Fibroblast of villous mesenchyme (primary cell): Measurements from ENCODE around the gene AGBL4. TPM values are rescaled to one million over a fixed set of nuclear protein-coding genes. Genes with fewer than 3 reads are reported as not detected.
A peak's percentile ranks its signal among the peaks of the same experiment; 100 is the strongest.

Experiments
- DNase-seq: peaks from one replicate; pipeline ENCODE4 v3.0.0-alpha.2; 2010; ENCODE audit warnings: low read depth
- H3K4me3 ChIP-seq: 2 replicates; pipeline ENCODE4 v1.5.1; 2011; ENCODE audit warnings: low read depth, mild to moderate bottlenecking, low read length
- CTCF ChIP-seq: IDR thresholded peaks from 2 replicates; pipeline ENCODE4 v1.5.1; 2012; ENCODE audit warnings: low read depth, mild to moderate bottlenecking, low read length; ENCODE audit not compliant: insufficient read depth
- total RNA-seq: library from RNA; depleted of rRNA; stranded (reverse); fragments of >200 nt; gene quantifications from 2 replicates; pipeline ENCODE4 v1.2.3, GENCODE V29; 2012

The AGBL4 gene
- total RNA-seq, 1 donor: not detected

GRCh38 chr1:49125746-49126145, 898.0 kb downstream of the AGBL4 start:
- no peak overlapping the region for H3K4me3 ChIP-seq
- DNase-seq: no peak
- TF ChIP-seq CTCF: no peak

DNA sequence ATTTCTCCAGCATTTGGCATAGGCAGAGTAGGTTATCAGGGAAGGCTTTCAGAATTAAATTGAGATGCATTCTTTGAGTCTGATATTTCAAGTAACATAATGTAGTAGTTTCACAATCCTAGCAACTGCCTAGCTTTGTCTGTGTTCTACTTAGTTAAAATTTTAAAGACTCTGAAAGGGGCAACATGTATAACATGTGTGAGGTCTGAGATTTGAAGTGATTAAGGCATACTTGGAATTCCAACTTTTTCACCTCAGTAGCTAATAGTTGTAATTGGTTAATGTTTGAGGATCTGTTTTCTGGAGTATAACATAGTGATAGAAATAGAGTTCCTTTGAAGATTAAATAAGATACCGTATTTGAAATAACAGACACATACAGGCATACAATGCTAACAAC, 911.8 kb downstream of the AGBL4 start:
- no peak for DNase-seq
- no peak for TF ChIP-seq CTCF
- no peak overlapping the region for H3K4me3 ChIP-seq

DNA sequence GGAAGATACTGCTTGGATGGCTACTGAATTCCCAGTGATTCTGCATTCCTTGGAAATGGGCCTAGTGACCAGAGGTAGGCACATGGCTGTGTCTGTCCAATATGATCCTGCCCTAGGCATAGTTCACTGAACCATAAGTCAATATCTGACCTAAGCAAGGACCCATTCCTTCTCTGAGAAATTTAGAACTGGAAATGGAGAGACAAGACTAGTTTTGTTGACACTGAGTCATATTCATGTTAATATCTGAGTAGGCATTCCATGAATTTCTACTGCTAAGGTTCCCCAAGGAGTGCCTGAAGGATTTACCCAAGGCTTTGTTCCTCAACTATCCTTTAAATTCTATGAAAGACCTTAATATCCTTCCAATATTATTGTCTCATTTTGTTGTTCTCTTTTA, 917.3 kb downstream of the AGBL4 start:
- TF ChIP-seq CTCF: no peak
- H3K4me3 ChIP-seq: no peak overlapping the region
- no peak for DNase-seq

GRCh38 chr1:49104575-49104974, 919.2 kb downstream of the AGBL4 start:
- no peak for DNase-seq
- no peak overlapping the region for H3K4me3 ChIP-seq
- no peak for TF ChIP-seq CTCF

- TF ChIP-seq CTCF: no peak
- peak; percentile 18 for DNase-seq
- no peak overlapping the region for H3K4me3 ChIP-seq
These were observed 921.0 kb downstream of the AGBL4 start for GRCh38 chr1:49102752-49103151.

DNA sequence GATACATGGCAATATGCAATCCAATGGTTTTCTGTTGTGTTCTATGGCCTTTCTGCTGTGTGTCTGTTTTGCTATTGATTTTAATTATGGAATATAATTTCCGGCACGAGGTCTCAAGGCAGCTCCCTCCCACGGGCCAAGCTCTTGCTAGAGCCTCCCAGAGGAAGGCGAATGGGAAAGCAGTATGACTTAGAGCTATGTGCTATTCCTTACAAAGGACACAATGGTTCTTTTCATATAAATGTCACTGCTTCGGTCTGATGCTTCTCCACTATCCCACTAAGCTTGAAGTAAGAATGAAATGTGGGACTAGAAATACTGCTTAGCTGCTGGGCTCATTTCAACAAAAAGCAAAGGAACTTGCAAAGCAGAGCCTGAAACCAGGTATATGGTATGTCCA, 924.9 kb downstream of the AGBL4 start:
- no peak for DNase-seq
- TF ChIP-seq CTCF: no peak
- no peak overlapping the region for H3K4me3 ChIP-seq

DNA sequence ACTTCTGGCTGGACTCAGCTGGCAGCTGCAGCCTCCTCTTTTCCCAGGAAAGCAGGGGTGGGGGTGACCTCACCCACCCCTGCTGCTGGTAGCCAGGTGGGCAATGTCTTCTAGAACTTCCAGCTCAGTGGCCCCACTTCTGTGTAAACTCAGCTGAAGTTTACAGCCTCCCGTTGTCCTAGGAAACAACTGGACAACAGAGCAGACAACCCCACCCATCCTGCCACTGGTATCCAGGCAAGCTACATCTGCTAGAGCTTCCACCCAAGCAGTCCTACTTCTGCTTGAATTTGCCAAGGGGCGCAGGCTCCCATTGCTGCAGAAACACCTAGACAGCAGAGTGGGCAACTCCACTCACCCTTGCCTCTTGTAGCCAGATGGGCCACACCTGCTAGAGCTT, 937.4 kb downstream of the AGBL4 start:
- DNase-seq: no peak
- TF ChIP-seq CTCF: no peak

More for the DNA sequence above, 937.4 kb downstream of the AGBL4 start:
- H3K4me3 ChIP-seq: no peak overlapping the region
